HTERT RPE-1 (cell line): ENCODE data around the gene PDCD6IP.
"Not testable (repeated sequence)": the region's sequence is repeated elsewhere in the genome, so short reads cannot be mapped to it uniquely, and the experiment has no call there.

Experiments used
- in situ Hi-C: fragments of 300-500 bp; cut with MboI; formaldehyde crosslinking; loops from 4 replicates; pipeline ENCODE4 v1.14.3; 2020; ENCODE audit warnings: low sequenced_read_pairs

Gene PDCD6IP

GRCh38 chr3:33798418-33799201, at the start of gene PDCD6IP:
PDCD6IP (plus strand) TSS chr3:33798630; CDS start chr3:33798729, 99 bp downstream.
- in situ Hi-C loops = no loop called here

GRCh38 chr3:33749546-33750210, 48.8 kb upstream of the PDCD6IP start:
- in situ Hi-C loops = no loop called here

- in situ Hi-C loops = no loop called here
These were observed 48.2 kb upstream of the PDCD6IP start for GRCh38 chr3:33750211-33750548.

GRCh38 chr3:33751336-33751735, 47.1 kb upstream of the PDCD6IP start:
- in situ Hi-C loops = no loop called here

GRCh38 chr3:33754391-33754790, 44.0 kb upstream of the PDCD6IP start:
- in situ Hi-C loops = not testable (repeated sequence)

GRCh38 chr3:33758281-33758680, 40.1 kb upstream of the PDCD6IP start:
- in situ Hi-C loops = no loop called here

- in situ Hi-C loops = no loop called here
These were observed 39.6 kb upstream of the PDCD6IP start for GRCh38 chr3:33758864-33759263.

- in situ Hi-C loops = no loop called here
These were observed 29.7 kb upstream of the PDCD6IP start for GRCh38 chr3:33768578-33769330.

- in situ Hi-C loops = no loop called here
These were observed 24.8 kb upstream of the PDCD6IP start for GRCh38 chr3:33773637-33774036.

- in situ Hi-C loops = no loop called here
These were observed 23.1 kb upstream of the PDCD6IP start for GRCh38 chr3:33775363-33775762.

- in situ Hi-C loops = no loop called here
These were observed 20.4 kb upstream of the PDCD6IP start for GRCh38 chr3:33777996-33778395.

GRCh38 chr3:33779751-33780150, 18.7 kb upstream of the PDCD6IP start:
- in situ Hi-C loops = no loop called here

GRCh38 chr3:33781413-33781812, 17.0 kb upstream of the PDCD6IP start:
- in situ Hi-C loops = not testable (repeated sequence)

- in situ Hi-C loops = no loop called here
These were observed 11.7 kb upstream of the PDCD6IP start for GRCh38 chr3:33786565-33787327.

- in situ Hi-C loops = no loop called here
These were observed 11.0 kb upstream of the PDCD6IP start for GRCh38 chr3:33787328-33788009.

- in situ Hi-C loops = no loop called here
These were observed 9.1 kb upstream of the PDCD6IP start for GRCh38 chr3:33789183-33789954.

- in situ Hi-C loops = no loop called here
These were observed 8.3 kb upstream of the PDCD6IP start for GRCh38 chr3:33790091-33790490.

- in situ Hi-C loops = no loop called here
These were observed 6.8 kb upstream of the PDCD6IP start for GRCh38 chr3:33791477-33792166.
